ENCODE measurements around the gene PLEKHJ1.

The PLEKHJ1 gene

GRCh38 chr19:2268480-2268830, 32.3 kb upstream of the PLEKHJ1 start:
- H3K4me3 ChIP-seq (ENCODE audit: low read depth, low read length): no peak overlapping the region
- TF ChIP-seq, protein P1, sequence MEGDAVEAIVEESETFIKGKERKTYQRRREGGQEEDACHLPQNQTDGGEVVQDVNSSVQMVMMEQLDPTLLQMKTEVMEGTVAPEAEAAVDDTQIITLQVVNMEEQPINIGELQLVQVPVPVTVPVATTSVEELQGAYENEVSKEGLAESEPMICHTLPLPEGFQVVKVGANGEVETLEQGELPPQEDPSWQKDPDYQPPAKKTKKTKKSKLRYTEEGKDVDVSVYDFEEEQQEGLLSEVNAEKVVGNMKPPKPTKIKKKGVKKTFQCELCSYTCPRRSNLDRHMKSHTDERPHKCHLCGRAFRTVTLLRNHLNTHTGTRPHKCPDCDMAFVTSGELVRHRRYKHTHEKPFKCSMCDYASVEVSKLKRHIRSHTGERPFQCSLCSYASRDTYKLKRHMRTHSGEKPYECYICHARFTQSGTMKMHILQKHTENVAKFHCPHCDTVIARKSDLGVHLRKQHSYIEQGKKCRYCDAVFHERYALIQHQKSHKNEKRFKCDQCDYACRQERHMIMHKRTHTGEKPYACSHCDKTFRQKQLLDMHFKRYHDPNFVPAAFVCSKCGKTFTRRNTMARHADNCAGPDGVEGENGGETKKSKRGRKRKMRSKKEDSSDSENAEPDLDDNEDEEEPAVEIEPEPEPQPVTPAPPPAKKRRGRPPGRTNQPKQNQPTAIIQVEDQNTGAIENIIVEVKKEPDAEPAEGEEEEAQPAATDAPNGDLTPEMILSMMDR (IDR thresholded peaks at IDR 0.05; ENCODE audit: borderline replicate concordance, insufficient read depth, low read depth, low read length): no peak

GRCh38 chr19:2266183-2266993, 30.3 kb upstream of the PLEKHJ1 start:
- peak overlapping the region; percentile 6 for H3K4me3 ChIP-seq (ENCODE audit: low read depth, low read length)
- TF ChIP-seq, protein P1 (IDR thresholded peaks at IDR 0.05; ENCODE audit: borderline replicate concordance, insufficient read depth, low read depth, low read length): no peak

GRCh38 chr19:2261438-2262172, 25.5 kb upstream of the PLEKHJ1 start:
- TF ChIP-seq, protein P1 (IDR thresholded peaks at IDR 0.05; ENCODE audit: borderline replicate concordance, insufficient read depth, low read depth, low read length): peak; percentile 70
- H3K4me3 ChIP-seq (ENCODE audit: low read depth, low read length): no peak overlapping the region

DNA sequence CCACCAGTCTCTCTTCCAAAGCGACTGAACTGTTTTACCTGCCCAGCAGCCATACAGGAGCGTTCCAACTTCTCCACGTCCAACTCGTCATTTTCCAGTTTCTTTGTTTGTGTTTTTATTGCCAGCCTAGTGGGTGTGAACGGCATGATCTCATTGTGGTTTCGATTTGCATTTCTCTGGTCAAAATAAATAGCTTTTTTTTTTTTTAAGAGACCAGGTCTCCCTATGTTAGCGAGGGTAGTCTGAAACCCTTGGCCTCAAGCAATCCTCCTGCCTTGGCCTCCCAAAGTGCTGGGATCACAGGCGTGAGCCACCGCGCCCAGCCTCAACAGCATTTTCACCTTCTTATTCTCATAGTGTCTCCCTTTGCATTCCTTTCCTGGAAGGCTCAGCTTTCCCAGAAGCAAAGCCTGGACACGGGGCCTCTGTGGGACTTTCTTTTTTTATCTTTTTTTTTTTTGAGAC, 24.2 kb upstream of the PLEKHJ1 start:
- no peak overlapping the region for H3K4me3 ChIP-seq (ENCODE audit: low read depth, low read length)
- TF ChIP-seq, protein P1 (IDR thresholded peaks at IDR 0.05; ENCODE audit: borderline replicate concordance, insufficient read depth, low read depth, low read length): no peak

GRCh38 chr19:2259336-2259735, 23.2 kb upstream of the PLEKHJ1 start:
- TF ChIP-seq, protein P1 (IDR thresholded peaks at IDR 0.05; ENCODE audit: borderline replicate concordance, insufficient read depth, low read depth, low read length): no peak
- no peak overlapping the region for H3K4me3 ChIP-seq (ENCODE audit: low read depth, low read length)

- H3K4me3 ChIP-seq (ENCODE audit: low read depth, low read length): no peak within 1 kb of the TSS
- TF ChIP-seq, protein P1 (IDR thresholded peaks at IDR 0.05; ENCODE audit: borderline replicate concordance, insufficient read depth, low read depth, low read length): no peak
Measured at GRCh38 chr19:2255982-2256685, 20.0 kb upstream of the PLEKHJ1 start, which contains the start of gene JSRP1. TSS of gene JSRP1 (minus strand) at chr19:2256417. CDS start at chr19:2255314, 1,103 bp downstream.

Measured in GM12875 (cell line).